K562 (cell line): Measurements from ENCODE around the gene PLEKHF1. TPM values are rescaled to one million over a fixed set of nuclear protein-coding genes. Genes with fewer than 3 reads are reported as not detected.

ENCODE experiments used
- CHD4 ChIP-seq: fragments of 200-600 bp; sonication (generic); IDR thresholded peaks from 3 replicates; pipeline ENCODE4 v1.6.1; 2012; ENCODE audit warnings: low read depth, mild to moderate bottlenecking, mixed read lengths, low read length, inconsistent platforms; ENCODE audit not compliant: insufficient read depth, insufficient replicate concordance, poor library complexity, severe bottlenecking
- ETS1 ChIP-seq: conservative IDR thresholded peaks from 2 replicates; pipeline ENCODE4 v1.6.1; 2011; ENCODE audit warnings: low read depth, mild to moderate bottlenecking, low read length; ENCODE audit not compliant: control insufficient read depth
- ID3 ChIP-seq, 2 experiments: fragments of 250-450 bp in 1 of 2; fragments of 450-650 bp in 1 of 2; sonication (Bioruptor Pico) in 1 of 2; IDR thresholded peaks; 2 replicates each; pipeline versions ENCODE4 v1.6.1 to v1.8.0; 2016 to 2021; ENCODE audit warnings: mild to moderate bottlenecking in 2 of 2, moderate library complexity in 2 of 2, missing compliant biosample characterization in 1 of 2, missing genetic modification characterization in 1 of 2
- MCM2 ChIP-seq: fragments of 450-650 bp; IDR thresholded peaks from 2 replicates; pipeline ENCODE4 v1.6.1; 2017; ENCODE audit warnings: low read depth, mild to moderate bottlenecking
- TCF7L2 ChIP-seq: fragments of 150-350 bp; IDR thresholded peaks from 2 replicates; pipeline ENCODE4 v1.6.1; 2016; ENCODE audit warnings: low read depth, mild to moderate bottlenecking, low read length, moderate library complexity
- TFE3 ChIP-seq: fragments of 450-650 bp; formaldehyde crosslinking; IDR thresholded peaks from 2 replicates; pipeline ENCODE4 v1.4.0; 2020; ENCODE audit warnings: mild to moderate bottlenecking, mixed read lengths
- THRB ChIP-seq: fragments of 450-650 bp; formaldehyde crosslinking; conservative IDR thresholded peaks from 2 replicates; pipeline ENCODE4 v1.4.0; 2022; ENCODE audit warnings: mild to moderate bottlenecking, missing genetic modification characterization
- XRCC3 ChIP-seq: fragments of 450-650 bp; IDR thresholded peaks from 2 replicates; pipeline ENCODE4 v1.6.1; 2017; ENCODE audit warnings: mild to moderate bottlenecking, moderate library complexity
- ZNF511 ChIP-seq: sonication (generic); formaldehyde crosslinking; IDR thresholded peaks from 2 replicates; pipeline ENCODE4 v1.8.0; 2022; ENCODE audit warnings: mild to moderate bottlenecking, missing genetic modification reagents
- polyA plus RNA-seq, 8 experiments: library from polyadenylated mRNA; depleted of rRNA in 4 of 8; stranded (reverse) in 5 of 8; unstranded in 3 of 8; fragments of >200 nt; fragmentation: Nextera tagmentation in 2 of 8; fragmentation: Illumina TruSeq in 1 of 8; extraction: Ambion mirVana in 2 of 8; extraction: Trizol in 1 of 8; gene quantifications; 2 replicates each; pipeline versions ENCODE4 v1.2.1 to v1.2.3, GENCODE V29; 2011 to 2014; ENCODE audit warnings: inconsistent platforms in 1 of 8, missing spikeins in 1 of 8
- total RNA-seq, 7 experiments: library from RNA; depleted of rRNA in 6 of 7; stranded (reverse); fragments of >200 nt in 6 of 7; fragmentation: Illumina TruSeq in 2 of 7; extraction: Trizol in 2 of 7; gene quantifications; 2 replicates each; pipeline versions ENCODE4 v1.2.1 to v1.2.3, GENCODE V29; 2011 to 2021; ENCODE audit warnings: low replicate concordance in 1 of 7

Gene PLEKHF1
- total and polyA plus RNA-seq, 9 of the 15 experiments (the other 6 are each of a cell fraction or from before 2014, with no cell fraction given), result 0.07 to 13.4 (median 3.9) TPM; not detected in 1

GRCh38 chr19:29635963-29636362 lies 29.3 kb upstream of the PLEKHF1 start (continued):
- no peak for TF ChIP-seq ID3 (CRISPR knock-in tag; IDR thresholded peaks at IDR 0.05)
- no peak for TF ChIP-seq ID3 (tag; IDR thresholded peaks at IDR 0.05)
- TF ChIP-seq MCM2, result no peak
- no peak for TF ChIP-seq THRB (CRISPR knock-in tag)
- no peak for TF ChIP-seq ETS1
- TF ChIP-seq ZNF511, result no peak
- no peak for TF ChIP-seq XRCC3
- TF ChIP-seq CHD4, result no peak
- no peak for TF ChIP-seq TCF7L2
- TF ChIP-seq TFE3 (CRISPR knock-in tag), result no peak
